Measurements from ENCODE around the gene KLHL8. TPM values are rescaled to one million over a fixed set of nuclear protein-coding genes. Genes with fewer than 3 reads are reported as not detected.

Gene KLHL8
- total and polyA plus RNA-seq, 5 donors, result 3.4 to 14.6 (median 11.7) TPM

DNA sequence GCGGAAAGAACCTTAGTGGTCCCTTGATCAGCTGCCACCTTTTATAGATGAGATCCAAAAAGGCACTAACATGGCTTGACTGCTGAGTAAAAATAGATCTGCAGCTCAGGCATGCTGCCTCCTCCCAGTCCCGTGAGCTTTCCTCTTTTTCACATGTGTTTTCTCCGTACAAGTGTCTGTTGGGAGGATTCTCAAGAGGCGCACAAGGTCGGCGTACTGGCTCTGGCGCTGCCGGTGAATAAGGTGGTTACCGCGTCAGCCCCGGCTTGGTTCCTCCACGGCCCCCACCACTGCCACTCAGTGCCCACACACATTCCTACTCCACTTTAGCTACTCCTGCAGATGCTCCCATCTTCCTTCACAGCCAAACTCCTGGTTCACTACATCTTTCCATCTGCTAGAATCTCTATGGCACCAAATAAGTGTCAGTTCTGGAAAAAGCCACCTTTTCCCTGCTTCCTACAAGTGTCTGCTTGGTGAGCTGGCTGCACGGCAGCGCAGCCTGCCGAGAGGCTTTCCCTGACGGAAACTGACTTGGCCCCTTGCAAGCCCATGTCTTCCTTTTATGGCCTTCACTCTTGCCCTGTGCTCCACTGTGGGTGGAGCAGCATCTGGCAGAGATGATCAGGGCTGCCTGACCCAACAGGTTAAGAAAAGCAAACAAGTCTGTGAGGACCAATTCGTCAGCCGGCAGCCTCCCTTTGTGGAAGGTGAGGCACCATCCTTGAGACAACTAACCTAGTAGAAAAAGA, 99.8 kb downstream of the KLHL8 start:
- Histone ChIP-seq H3K27me3 (ENCODE audit: control insufficient read depth, insufficient read depth) (no peaks in the 10 kb centered on the region), H3K9me3 (ENCODE audit: control insufficient read depth, low read length) (no peaks in the 10 kb centered on the region), H3K4me1 (ENCODE audit: control insufficient read depth, insufficient read depth, low read length) (peaks cover 14% of the 10 kb centered on the region), H3K4me3 (ENCODE audit: low read length) (peak overlapping the region; percentile 19), H3K27ac (ENCODE audit: low read length) (peak overlapping the region; percentile 86)
- WGBS, result 62% methylated on average over 18 of the region's 18 CpGs
- intact Hi-C loops (cut with DNase I), result no loop called here
- DNase-seq (peak; percentile 40 to 71 (median 70)), ATAC-seq (peak; percentile 83 to 86)

DNA sequence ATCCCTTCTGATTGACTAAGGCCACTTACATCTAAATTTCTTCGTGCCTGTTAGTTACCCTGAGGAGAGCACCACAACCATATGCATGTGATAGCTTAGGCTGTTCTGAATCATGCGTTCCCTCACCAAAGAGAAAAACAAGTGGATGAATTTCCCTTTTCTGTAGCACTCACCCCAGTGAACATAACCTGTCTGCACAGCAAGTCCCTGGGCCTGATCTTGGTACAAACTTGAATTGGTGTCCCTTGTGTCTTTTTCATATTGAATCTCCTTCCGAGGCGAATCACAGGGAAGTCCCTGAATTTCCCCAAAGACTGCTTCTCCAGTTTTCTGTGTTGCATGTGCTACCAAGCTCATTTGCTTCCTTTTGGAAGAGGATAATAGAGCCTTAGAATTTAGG, 100.4 kb downstream of the KLHL8 start:
- DNase-seq, result no peak
- intact Hi-C loops (cut with DNase I), result no loop called here
- peak overlapping the region; percentile 86 for H3K27ac ChIP-seq (ENCODE audit: low read length)
- peaks cover 14% of the 10 kb centered on the region for H3K4me1 ChIP-seq (ENCODE audit: control insufficient read depth, insufficient read depth, low read length)
- no peaks in the 10 kb centered on the region for H3K9me3 ChIP-seq (ENCODE audit: control insufficient read depth, low read length)
- WGBS, result 64% methylated on average over 4 of the region's 4 CpGs
- ATAC-seq, result no peak
- H3K27me3 ChIP-seq (ENCODE audit: control insufficient read depth, insufficient read depth), result no peaks in the 10 kb centered on the region
- H3K4me3 ChIP-seq (ENCODE audit: low read length), result peak overlapping the region; percentile 19

DNA sequence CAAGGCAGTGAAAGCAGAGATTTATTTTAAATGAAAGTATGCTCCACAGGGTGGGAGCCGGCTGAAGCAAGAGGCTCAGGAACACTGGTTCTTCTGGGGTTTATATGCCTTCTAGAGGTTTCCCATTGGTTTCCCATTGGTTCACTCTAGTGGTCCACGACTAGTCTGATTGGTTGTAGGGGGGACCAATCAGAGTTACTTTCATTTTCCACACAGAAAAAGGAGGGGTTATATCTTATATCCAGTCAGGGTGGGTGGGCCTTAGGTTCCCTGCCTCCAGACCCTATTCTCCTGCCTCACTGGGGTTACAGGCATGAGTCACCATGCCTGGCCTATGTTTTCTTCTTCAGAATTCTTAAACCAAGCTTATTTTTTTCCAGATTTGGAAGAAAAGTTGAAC, 101.6 kb downstream of the KLHL8 start:
- intact Hi-C loops (cut with DNase I), result no loop called here
- DNase-seq (no peak), ATAC-seq (no peak)
- H3K4me1 ChIP-seq (ENCODE audit: control insufficient read depth, insufficient read depth, low read length), result peaks cover 16% of the 10 kb centered on the region
- H3K27ac ChIP-seq (ENCODE audit: low read length), result no peak overlapping the region
- H3K9me3 ChIP-seq (ENCODE audit: control insufficient read depth, low read length), result no peaks in the 10 kb centered on the region
- H3K4me3 ChIP-seq (ENCODE audit: low read length), result no peak overlapping the region
- H3K27me3 ChIP-seq (ENCODE audit: control insufficient read depth, insufficient read depth), result no peaks in the 10 kb centered on the region
- WGBS, result 91% methylated on average over 2 of the region's 2 CpGs

DNA sequence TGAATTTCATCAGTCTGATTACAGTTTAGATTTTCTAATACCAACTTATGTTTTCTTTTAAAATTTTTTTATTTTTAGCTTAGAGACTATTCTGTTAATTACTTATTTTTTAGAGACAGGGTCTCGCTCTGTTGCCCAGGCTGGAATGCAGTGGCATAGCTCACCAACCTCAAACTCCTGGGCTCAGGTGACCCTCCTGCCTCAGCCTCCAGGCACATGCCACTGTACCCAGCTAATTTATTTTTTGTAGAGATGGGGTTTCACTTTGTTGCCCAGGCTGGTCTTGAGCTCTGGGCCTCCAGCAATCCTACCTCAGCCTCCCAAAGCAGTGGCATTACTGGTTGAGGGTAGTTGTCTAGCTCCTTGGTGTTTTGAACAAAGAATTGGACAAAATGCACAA, 102.0 kb downstream of the KLHL8 start:
- H3K27me3 ChIP-seq (ENCODE audit: control insufficient read depth, insufficient read depth), result no peaks in the 10 kb centered on the region
- intact Hi-C loops (cut with DNase I), result no loop called here
- DNase-seq (no peak), ATAC-seq (no peak)
- H3K27ac ChIP-seq (ENCODE audit: low read length), result no peak overlapping the region
- H3K4me1 ChIP-seq (ENCODE audit: control insufficient read depth, insufficient read depth, low read length), result peaks cover 16% of the 10 kb centered on the region
- no peaks in the 10 kb centered on the region for H3K9me3 ChIP-seq (ENCODE audit: control insufficient read depth, low read length)
- no peak overlapping the region for H3K4me3 ChIP-seq (ENCODE audit: low read length)
- 98% methylated on average over 1 of the region's 1 CpG for WGBS

DNA sequence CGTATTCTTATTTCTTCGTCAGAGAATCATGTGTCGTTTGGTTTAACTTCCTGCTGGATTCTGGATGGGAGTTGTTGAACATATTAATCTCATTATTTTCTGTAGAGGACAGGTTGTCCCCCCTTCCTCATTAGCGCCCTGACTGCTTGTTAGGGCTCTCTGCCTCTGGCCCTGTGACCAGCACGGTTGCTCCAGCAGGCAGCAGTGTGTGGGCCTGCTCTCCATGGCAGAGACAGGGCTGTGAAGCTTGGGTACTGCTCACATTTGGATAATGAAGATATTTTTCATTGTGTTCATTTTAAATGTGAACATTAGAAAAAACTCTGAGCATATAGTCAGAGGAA, 102.7 kb downstream of the KLHL8 start:
- ATAC-seq (no peak), DNase-seq (no peak)
- no peaks in the 10 kb centered on the region for H3K27me3 ChIP-seq (ENCODE audit: control insufficient read depth, insufficient read depth)
- WGBS, result 81% methylated on average over 5 of the region's 5 CpGs
- peaks cover 16% of the 10 kb centered on the region for H3K4me1 ChIP-seq (ENCODE audit: control insufficient read depth, insufficient read depth, low read length)
- H3K9me3 ChIP-seq (ENCODE audit: control insufficient read depth, low read length), result no peaks in the 10 kb centered on the region
- intact Hi-C loops (cut with DNase I), result no loop called here
- no peak overlapping the region for H3K27ac ChIP-seq (ENCODE audit: low read length)
- no peak overlapping the region for H3K4me3 ChIP-seq (ENCODE audit: low read length)

DNA sequence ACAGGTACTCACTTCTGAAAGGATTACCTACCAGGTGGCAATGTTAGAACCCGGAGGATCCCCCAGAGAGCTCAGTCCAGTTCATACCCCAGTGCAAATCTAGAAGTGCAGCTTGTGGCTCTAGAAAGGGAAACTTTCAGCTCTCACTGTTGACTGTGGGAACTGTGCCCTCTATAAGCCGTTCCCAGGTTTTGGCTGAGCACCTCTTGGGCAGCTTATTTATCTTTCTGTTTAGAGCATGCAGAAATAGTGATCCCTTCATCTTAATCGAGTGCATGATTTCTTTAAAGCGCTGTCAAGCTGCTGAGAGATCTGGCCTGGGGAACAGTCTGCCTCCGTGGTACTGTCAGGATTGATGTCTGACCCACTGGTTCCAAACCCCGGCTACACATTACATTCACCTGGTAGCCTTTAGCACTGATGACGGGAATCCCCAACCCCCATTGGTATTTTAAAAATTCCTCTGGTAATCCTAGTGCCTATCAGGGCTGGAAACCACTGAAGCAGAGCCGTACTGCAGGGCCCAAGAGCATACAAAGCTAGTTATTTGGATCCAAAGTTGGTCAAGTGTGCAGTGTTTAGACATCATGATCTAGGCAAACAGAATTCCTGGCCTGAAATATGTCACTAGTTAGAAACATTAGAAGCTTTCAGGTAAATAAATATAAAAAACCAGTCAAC, 103.2 kb downstream of the KLHL8 start:
- ATAC-seq (no peak), DNase-seq (no peak)
- intact Hi-C loops (cut with DNase I), result no loop called here
- Histone ChIP-seq H3K4me1 (ENCODE audit: control insufficient read depth, insufficient read depth, low read length) (peaks cover 15% of the 10 kb centered on the region), H3K9me3 (ENCODE audit: control insufficient read depth, low read length) (no peaks in the 10 kb centered on the region), H3K4me3 (ENCODE audit: low read length) (no peak overlapping the region), H3K27ac (ENCODE audit: low read length) (peak overlapping the region; percentile 70), H3K27me3 (ENCODE audit: control insufficient read depth, insufficient read depth) (no peaks in the 10 kb centered on the region)
- WGBS, result 61% methylated on average over 8 of the region's 8 CpGs

DNA sequence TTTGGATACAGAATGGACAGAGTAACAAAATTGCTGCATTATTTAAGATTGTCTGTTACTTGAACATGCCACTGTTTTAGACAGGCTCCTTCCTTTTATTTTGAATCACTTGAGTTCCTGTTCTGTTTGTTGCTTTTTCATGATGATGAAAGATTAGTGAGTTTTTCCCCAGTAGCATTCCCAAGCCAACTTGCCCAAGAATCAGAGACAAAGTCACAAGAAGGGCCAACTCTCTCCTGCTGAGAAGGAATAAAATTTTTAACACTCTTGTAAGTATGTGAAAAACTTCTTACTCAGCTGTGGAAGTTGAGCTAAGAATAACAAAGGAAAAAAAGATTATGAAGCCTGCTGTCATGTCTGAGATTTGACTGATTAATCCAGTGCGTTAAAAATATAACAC, 104.2 kb downstream of the KLHL8 start:
- Histone ChIP-seq H3K4me3 (ENCODE audit: low read length) (no peak overlapping the region), H3K27ac (ENCODE audit: low read length) (no peak overlapping the region), H3K4me1 (ENCODE audit: control insufficient read depth, insufficient read depth, low read length) (peaks cover 11% of the 10 kb centered on the region), H3K9me3 (ENCODE audit: control insufficient read depth, low read length) (no peaks in the 10 kb centered on the region), H3K27me3 (ENCODE audit: control insufficient read depth, insufficient read depth) (no peaks in the 10 kb centered on the region)
- DNase-seq (no peak), ATAC-seq (no peak)
- intact Hi-C loops (cut with DNase I), result no loop called here
- WGBS, result 60% methylated on average over 1 of the region's 1 CpG

DNA sequence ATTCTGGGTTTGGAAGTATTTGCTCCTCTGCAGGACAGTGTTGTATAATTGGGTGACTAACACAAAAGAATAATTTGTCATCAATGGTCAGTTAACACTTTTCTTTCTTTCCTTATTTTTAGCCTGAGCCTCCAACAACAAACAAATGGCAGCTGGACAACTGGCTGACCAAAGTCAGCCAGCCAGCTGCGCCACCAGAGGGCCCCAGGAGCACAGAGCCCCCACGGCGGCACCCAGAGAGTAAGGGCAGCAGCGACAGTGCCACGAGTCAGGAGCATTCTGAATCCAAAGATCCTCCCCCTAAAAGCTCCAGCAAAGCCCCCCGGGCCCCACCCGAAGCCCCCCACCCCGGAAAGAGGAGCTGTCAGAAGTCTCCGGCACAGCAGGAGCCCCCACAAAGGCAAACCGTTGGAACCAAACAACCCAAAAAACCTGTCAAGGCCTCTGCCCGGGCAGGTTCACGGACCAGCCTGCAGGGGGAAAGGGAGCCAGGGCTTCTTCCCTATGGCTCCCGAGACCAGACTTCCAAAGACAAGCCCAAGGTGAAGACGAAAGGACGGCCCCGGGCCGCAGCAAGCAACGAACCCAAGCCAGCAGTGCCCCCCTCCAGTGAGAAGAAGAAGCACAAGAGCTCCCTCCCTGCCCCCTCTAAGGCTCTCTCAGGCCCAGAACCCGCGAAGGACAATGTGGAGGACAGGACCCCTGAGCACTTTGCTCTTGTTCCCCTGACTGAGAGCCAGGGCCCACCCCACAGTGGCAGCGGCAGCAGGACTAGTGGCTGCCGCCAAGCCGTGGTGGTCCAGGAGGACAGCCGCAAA, 106.0 kb downstream of the KLHL8 start:
- intact Hi-C loops (cut with DNase I), result no loop called here
- WGBS, result 86% methylated on average over 24 of the region's 24 CpGs
- no peaks in the 10 kb centered on the region for H3K9me3 ChIP-seq (ENCODE audit: control insufficient read depth, low read length)
- ATAC-seq (peak in 1 of 2 donors; percentile 25), DNase-seq (peak in 2 of 3 donors; percentile 57 to 75)
- H3K4me3 ChIP-seq (ENCODE audit: low read length), result no peak overlapping the region
- H3K4me1 ChIP-seq (ENCODE audit: control insufficient read depth, insufficient read depth, low read length), result peaks cover 5% of the 10 kb centered on the region
- H3K27ac ChIP-seq (ENCODE audit: low read length), result no peak overlapping the region
- H3K27me3 ChIP-seq (ENCODE audit: control insufficient read depth, insufficient read depth), result no peaks in the 10 kb centered on the region

DNA sequence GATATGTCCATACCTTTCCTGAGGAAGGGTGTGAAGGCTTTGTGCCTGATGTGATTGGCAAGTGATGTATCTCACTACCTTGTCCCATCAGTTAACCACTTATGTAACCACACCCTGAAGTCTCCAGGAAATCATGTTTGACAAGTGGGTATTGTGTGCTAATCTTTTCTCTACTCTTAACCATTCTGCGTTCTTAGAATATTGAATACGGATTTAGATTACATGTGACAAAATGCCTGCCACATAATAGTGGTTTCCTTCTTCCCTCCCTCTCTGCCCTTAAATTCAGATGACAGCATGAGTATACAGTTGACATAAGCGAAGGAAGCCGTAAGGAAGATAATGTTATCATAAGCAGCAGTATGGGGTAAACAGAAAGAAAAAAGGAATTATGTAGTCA, 108.4 kb downstream of the KLHL8 start:
- intact Hi-C loops (cut with DNase I), result no loop called here
- no peaks in the 10 kb centered on the region for H3K27me3 ChIP-seq (ENCODE audit: control insufficient read depth, insufficient read depth)
- no peaks in the 10 kb centered on the region for H3K9me3 ChIP-seq (ENCODE audit: control insufficient read depth, low read length)
- WGBS, result 85% methylated on average over 4 of the region's 4 CpGs
- ATAC-seq (peak in 1 of 2 donors; percentile 71), DNase-seq (no peak)
- H3K4me1 ChIP-seq (ENCODE audit: control insufficient read depth, insufficient read depth, low read length), result peaks cover 6% of the 10 kb centered on the region
- H3K27ac ChIP-seq (ENCODE audit: low read length), result no peak overlapping the region
- H3K4me3 ChIP-seq (ENCODE audit: low read length), result no peak overlapping the region

Data from right cardiac atrium (tissue), 5 donors.